Body of pancreas (tissue), 4 donors: ENCODE results near the gene CCDC50. TPM values are rescaled to one million over a fixed set of nuclear protein-coding genes. Genes with fewer than 3 reads are reported as not detected.

Source experiments
- ATAC-seq: fragments of 150-250 bp; one replicate; pipeline ENCODE4 v1.9.1; 2016
- DNase-seq, 4 donors: peaks; one replicate each; pipeline ENCODE4 v3.0.0-alpha.2; 2019
- H3K27ac ChIP-seq, 4 donors: fragments of 200-600 bp; sonication (generic); 1 replicate in 3 of 4; 2 replicates in 1 of 4; pipeline versions ENCODE4 v1.5.1 to v1.6.1; 2016 to 2019; ENCODE audit warnings: mild to moderate bottlenecking in 1 of 4, mixed read lengths in 1 of 4, moderate library complexity in 1 of 4
- H3K27me3 ChIP-seq, 2 donors: fragments of 200-600 bp; sonication (generic); one replicate each; pipeline ENCODE4 v1.6.0; 2016; ENCODE audit warnings: mild to moderate bottlenecking in 1 of 2
- H3K36me3 ChIP-seq, 2 donors: fragments of 200-600 bp; sonication (generic); replicated peaks in 1 of 2; 2 replicates each; pipeline ENCODE4 v1.5.1; 2016; ENCODE audit warnings: low read depth in 2 of 2; ENCODE audit not compliant: insufficient read depth in 1 of 2
- H3K4me1 ChIP-seq: fragments of 200-600 bp; sonication (generic); one replicate; pipeline ENCODE4 v1.6.0; 2016
- H3K4me3 ChIP-seq, 2 donors: fragments of 200-600 bp; sonication (generic); 1 replicate in 1 of 2; 2 replicates in 1 of 2; pipeline ENCODE4 v1.5.1; 2016 to 2019
- H3K9me3 ChIP-seq, 3 donors: fragments of 200-600 bp; sonication (generic); 1 replicate in 2 of 3; 2 replicates in 1 of 3; pipeline ENCODE4 v1.5.1; 2016
- CTCF ChIP-seq, 7 experiments: fragments of 450-650 bp in 4 of 7; fragments of 200-600 bp in 3 of 7; sonication (generic) in 3 of 7; IDR thresholded peaks; one replicate each; pipeline ENCODE4 v1.5.1; 2016 to 2019; ENCODE audit warnings: antibody characterized with exemption in 7 of 7
- POLR2A ChIP-seq, 3 donors: fragments of 450-650 bp; IDR thresholded peaks; one replicate each; pipeline ENCODE4 v1.6.1; 2016; ENCODE audit warnings: antibody characterized with exemption in 3 of 3, mild to moderate bottlenecking in 2 of 3
- WGBS, 2 donors: methylation state at CpG; one replicate each; pipeline ENCODE4 v1.1.5; 2017; 5-methylcytosine and 5-hydroxymethylcytosine counted together
- intact Hi-C: fragments of 100-400 bp; cut with DNase I; formaldehyde crosslinking; loops from one replicate; pipeline ENCODE4 v1.15.1; 2023
- total RNA-seq, 2 donors: library from RNA; depleted of rRNA; stranded (reverse); fragments of >200 nt; gene quantifications; one replicate each; pipeline ENCODE4 v1.1.0, GENCODE V29; 2016

Gene CCDC50
- total RNA-seq, 2 donors from 2014 or later, result 51.1 to 89.3 TPM

- Histone ChIP-seq H3K27ac (no peak overlapping the region), H3K9me3 (peaks cover 0 to 8% (median 0%) of the 10 kb centered on the region in 3 donors), H3K4me1 (no peaks in the 10 kb centered on the region), H3K36me3 (no peaks in the 10 kb centered on the region), H3K4me3 (no peak overlapping the region), H3K27me3 (no peaks in the 10 kb centered on the region)
- TF ChIP-seq POLR2A (IDR thresholded peaks at IDR 0.05), result no peak
- intact Hi-C loops, result no loop called here
- 64 to 68% methylated on average over 1 of the region's 1 CpG for WGBS, 2 donors
- DNase-seq, result no peak
- no peak for ATAC-seq
Measured at GRCh38 chr3:191414732-191415131, 85.5 kb downstream of the CCDC50 start.

GRCh38 chr3:191415566-191415965 lies 86.4 kb downstream of the CCDC50 start:
- ATAC-seq (no peak), DNase-seq (no peak)
- no peaks in the 10 kb centered on the region for H3K27me3 ChIP-seq
- no peaks in the 10 kb centered on the region for H3K4me1 ChIP-seq
- H3K36me3 ChIP-seq, result no peaks in the 10 kb centered on the region
- intact Hi-C loops, result no loop called here
- H3K27ac ChIP-seq, result no peak overlapping the region
- H3K4me3 ChIP-seq, result no peak overlapping the region
- H3K9me3 ChIP-seq, result peaks cover 0 to 3% (median 0%) of the 10 kb centered on the region in 3 donors
- no peak for TF ChIP-seq CTCF (IDR thresholded peaks at IDR 0.05)
- TF ChIP-seq POLR2A (IDR thresholded peaks at IDR 0.05), result no peak
- WGBS, 2 donors, result 71 to 73% methylated on average over 9 of the region's 9 CpGs

- Histone ChIP-seq H3K4me3 (no peak overlapping the region), H3K27me3 (no peaks in the 10 kb centered on the region), H3K27ac (no peak overlapping the region), H3K4me1 (no peaks in the 10 kb centered on the region), H3K36me3 (no peaks in the 10 kb centered on the region), H3K9me3 (no peaks in the 10 kb centered on the region)
- ATAC-seq (no peak), DNase-seq (no peak)
- intact Hi-C loops, result no loop called here
- no peak for TF ChIP-seq POLR2A (IDR thresholded peaks at IDR 0.05)
- no peak for TF ChIP-seq CTCF (IDR thresholded peaks at IDR 0.05)
- 44 to 49% methylated on average over 6 of the region's 6 CpGs for WGBS, 2 donors
Measured at GRCh38 chr3:191417457-191417729, 88.2 kb downstream of the CCDC50 start.

GRCh38 chr3:191420771-191421170 lies 91.6 kb downstream of the CCDC50 start:
- ATAC-seq, result no peak
- no peaks in the 10 kb centered on the region for H3K9me3 ChIP-seq
- no peak overlapping the region for H3K4me3 ChIP-seq
- no peaks in the 10 kb centered on the region for H3K36me3 ChIP-seq
- H3K27ac ChIP-seq, result no peak overlapping the region
- no peak for DNase-seq
- intact Hi-C loops, result loop anchor here (10.0 kb wide), 1 partner anchor 1024 kb away; no protein-coding TSS in a partner anchor
- no peak for TF ChIP-seq POLR2A (IDR thresholded peaks at IDR 0.05)
- TF ChIP-seq CTCF (IDR thresholded peaks at IDR 0.05), result no peak
- H3K27me3 ChIP-seq, result no peaks in the 10 kb centered on the region
- no peaks in the 10 kb centered on the region for H3K4me1 ChIP-seq
- WGBS, 2 donors, result 78 to 84% methylated on average over 2 of the region's 2 CpGs

- H3K4me1 ChIP-seq, result peaks cover 1% of the 10 kb centered on the region
- ATAC-seq (no peak), DNase-seq (no peak)
- no peak overlapping the region for H3K4me3 ChIP-seq
- WGBS, 2 donors, result 58 to 74% methylated on average over 3 of the region's 3 CpGs
- no peaks in the 10 kb centered on the region for H3K9me3 ChIP-seq
- no peak for TF ChIP-seq POLR2A (IDR thresholded peaks at IDR 0.05)
- H3K27ac ChIP-seq, result no peak overlapping the region
- H3K27me3 ChIP-seq, result no peaks in the 10 kb centered on the region
- no peaks in the 10 kb centered on the region for H3K36me3 ChIP-seq
- intact Hi-C loops, result loop anchor here (10.0 kb wide), 1 partner anchor 1020 kb away; no protein-coding TSS in a partner anchor
Measured at GRCh38 chr3:191424881-191425280, 95.7 kb downstream of the CCDC50 start.

- 75 to 85% methylated on average over 11 of the region's 11 CpGs for whole genome bisulfite sequencing, 2 donors
- TF ChIP-seq POLR2A (IDR thresholded peaks at IDR 0.05), result no peak
- TF ChIP-seq CTCF (IDR thresholded peaks at IDR 0.05), result no peak
- Histone ChIP-seq H3K4me1 (peaks cover 6% of the 10 kb centered on the region), H3K4me3 (no peak overlapping the region), H3K9me3 (no peaks in the 10 kb centered on the region), H3K27ac (no peak overlapping the region), H3K36me3 (no peaks in the 10 kb centered on the region), H3K27me3 (no peaks in the 10 kb centered on the region)
- ATAC-seq (no peak), DNase-seq (no peak)
- intact Hi-C loops, result loop anchor here (10.0 kb wide), 1 partner anchor 1019 kb away; no protein-coding TSS in a partner anchor
Measured at GRCh38 chr3:191425322-191425734, 96.1 kb downstream of the CCDC50 start.
